HEK293 (cell line): ENCODE measurements around the gene BORCS5.

Source experiments
- BCL11A ChIP-seq: fragments of 450-650 bp; formaldehyde crosslinking; IDR thresholded peaks from 2 replicates; pipeline ENCODE4 v1.5.1; 2016; ENCODE audit warnings: low read depth, missing biosample characterization, missing genetic modification characterization
- CTCF ChIP-seq: fragments of 450-650 bp; formaldehyde crosslinking; IDR thresholded peaks from 2 replicates; pipeline ENCODE4 v1.5.1; 2016; ENCODE audit warnings: missing biosample characterization, missing genetic modification characterization
- TCF7L2 ChIP-seq: IDR thresholded peaks from 2 replicates; pipeline ENCODE4 v1.6.1; 2011; ENCODE audit warnings: low read depth, mild to moderate bottlenecking, inconsistent platforms, low read length, moderate library complexity, borderline replicate concordance
- ZNF202 ChIP-seq: fragments of 450-650 bp; formaldehyde crosslinking; IDR thresholded peaks from 2 replicates; pipeline ENCODE4 v1.5.1; 2016; ENCODE audit warnings: missing biosample characterization, missing genetic modification characterization, borderline replicate concordance
- ZNF248 ChIP-seq: fragments of 450-650 bp; formaldehyde crosslinking; IDR thresholded peaks from 2 replicates; pipeline ENCODE4 v1.5.1; 2017; ENCODE audit warnings: missing biosample characterization, missing genetic modification characterization
- ZNF311 ChIP-seq: fragments of 450-650 bp; formaldehyde crosslinking; IDR thresholded peaks from 2 replicates; pipeline ENCODE4 v1.5.1; 2017; ENCODE audit warnings: missing biosample characterization, missing genetic modification characterization, borderline replicate concordance
- ZNF391 ChIP-seq: fragments of 450-650 bp; formaldehyde crosslinking; IDR thresholded peaks from 2 replicates; pipeline ENCODE4 v1.5.1; 2016; ENCODE audit warnings: low read depth, missing biosample characterization, missing genetic modification characterization, borderline replicate concordance
- TF ChIP-seq, protein P1 (sequence below): fragments of 450-650 bp; formaldehyde crosslinking; optimal IDR thresholded peaks from 2 replicates; pipeline ENCODE3; 2016; ENCODE audit warnings: missing biosample characterization, mild to moderate bottlenecking, missing genetic modification characterization

DNA sequence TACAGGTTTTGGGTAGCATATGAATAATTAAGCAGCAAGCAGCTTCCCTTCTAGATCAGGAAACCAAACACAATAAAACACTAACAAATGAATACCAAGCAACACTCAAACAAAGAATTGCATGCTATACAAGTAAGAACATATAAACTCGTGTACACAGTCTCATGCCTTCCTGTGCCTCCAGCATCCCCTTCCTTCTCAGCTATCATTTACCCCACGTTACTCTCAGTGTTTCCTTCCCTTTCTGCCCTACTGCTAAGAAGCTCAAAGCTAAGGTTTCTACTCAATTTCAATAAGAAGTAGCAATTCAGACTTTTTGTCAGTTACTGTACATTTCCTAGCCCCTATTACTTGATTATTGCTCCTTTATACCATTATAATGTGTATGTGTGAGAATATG, 124.8 kb downstream of the BORCS5 start:
- no peak for TF ChIP-seq TCF7L2
- TF ChIP-seq ZNF202, result no peak
- no peak for TF ChIP-seq CTCF (tag by site-specific recombination)
- no peak for TF ChIP-seq ZNF248 (tag by site-specific recombination)
- TF ChIP-seq ZNF311, result no peak
- no peak for TF ChIP-seq ZNF391 (tag by site-specific recombination)
- TF ChIP-seq, protein P1, sequence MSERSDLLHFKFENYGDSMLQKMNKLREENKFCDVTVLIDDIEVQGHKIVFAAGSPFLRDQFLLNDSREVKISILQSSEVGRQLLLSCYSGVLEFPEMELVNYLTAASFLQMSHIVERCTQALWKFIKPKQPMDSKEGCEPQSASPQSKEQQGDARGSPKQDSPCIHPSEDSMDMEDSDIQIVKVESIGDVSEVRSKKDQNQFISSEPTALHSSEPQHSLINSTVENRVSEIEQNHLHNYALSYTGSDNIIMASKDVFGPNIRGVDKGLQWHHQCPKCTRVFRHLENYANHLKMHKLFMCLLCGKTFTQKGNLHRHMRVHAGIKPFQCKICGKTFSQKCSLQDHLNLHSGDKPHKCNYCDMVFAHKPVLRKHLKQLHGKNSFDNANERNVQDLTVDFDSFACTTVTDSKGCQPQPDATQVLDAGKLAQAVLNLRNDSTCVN (tag by site-specific recombination), result no peak
- TF ChIP-seq BCL11A, result no peak
